ENCODE measurements around the gene KRT6A. TPM values are rescaled to one million over a fixed set of nuclear protein-coding genes. Genes with fewer than 3 reads are reported as not detected.

The KRT6A gene
- total RNA-seq, 1 experiment from 2014 or later, result 1,688 TPM

DNA sequence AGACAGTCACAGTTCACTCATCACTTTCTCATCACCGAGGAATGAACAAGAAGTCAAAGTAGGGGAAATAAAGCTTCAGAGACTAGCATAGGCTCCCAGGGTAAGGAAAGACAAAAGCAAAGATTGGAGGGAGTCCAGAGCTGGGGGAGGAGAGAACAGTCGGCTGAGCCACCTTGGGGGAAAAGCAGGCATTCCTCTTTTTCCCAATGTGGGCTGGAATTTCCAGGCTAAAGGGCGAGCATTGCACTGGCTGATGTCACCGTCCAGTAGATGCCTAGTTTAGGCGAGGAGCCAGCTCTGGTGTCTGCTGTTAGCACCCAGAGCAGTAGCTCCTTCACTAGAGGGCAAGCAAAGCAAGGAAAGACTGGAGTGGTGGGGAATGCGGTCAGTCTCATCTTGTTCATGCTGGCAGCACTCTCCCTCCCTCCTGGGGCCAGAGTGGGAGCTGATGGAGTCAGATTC lies 50.4 kb downstream of the KRT6A start:
- H3K4me1 Mint-ChIP-seq (ENCODE audit: insufficient read depth, unreplicated experiment), result peaks cover 35% of the 10 kb centered on the region
- no peaks in the 10 kb centered on the region for H3K9me3 Mint-ChIP-seq (ENCODE audit: unreplicated experiment)
- no peak overlapping the region for H3K4me3 Mint-ChIP-seq (ENCODE audit: unreplicated experiment)
- ChIA-PET CTCF (interaction anchor here (0.6 to 1.6 kb wide), 5 partner anchors 47 to 544 kb away, joined by 3 to 4 read pairs (median 3); no protein-coding TSS in a partner anchor), POLR2A (interaction anchor here (0.7 to 2.1 kb wide), 8 partner anchors 10 to 74 kb away, joined by 3 to 12 read pairs (median 3); partner anchors contain the start of gene KRT6B)
- no TSS peak for BruUV-seq (replicated peaks)
- H3K27ac Mint-ChIP-seq (ENCODE audit: low read depth, unreplicated experiment), result no peak overlapping the region
- intact Hi-C loops (cut with micrococcal nuclease), result loop anchor here (2.0 to 10.0 kb wide), 4 partner anchors 48 to 80 kb away; partner anchors contain the start of gene KRT5
- DNase-seq (ENCODE audit: unreplicated experiment), result peak; percentile 98
- no peaks in the 10 kb centered on the region for H3K27me3 Mint-ChIP-seq (ENCODE audit: insufficient read depth, unreplicated experiment)
- TF ChIP-seq, protein P1, sequence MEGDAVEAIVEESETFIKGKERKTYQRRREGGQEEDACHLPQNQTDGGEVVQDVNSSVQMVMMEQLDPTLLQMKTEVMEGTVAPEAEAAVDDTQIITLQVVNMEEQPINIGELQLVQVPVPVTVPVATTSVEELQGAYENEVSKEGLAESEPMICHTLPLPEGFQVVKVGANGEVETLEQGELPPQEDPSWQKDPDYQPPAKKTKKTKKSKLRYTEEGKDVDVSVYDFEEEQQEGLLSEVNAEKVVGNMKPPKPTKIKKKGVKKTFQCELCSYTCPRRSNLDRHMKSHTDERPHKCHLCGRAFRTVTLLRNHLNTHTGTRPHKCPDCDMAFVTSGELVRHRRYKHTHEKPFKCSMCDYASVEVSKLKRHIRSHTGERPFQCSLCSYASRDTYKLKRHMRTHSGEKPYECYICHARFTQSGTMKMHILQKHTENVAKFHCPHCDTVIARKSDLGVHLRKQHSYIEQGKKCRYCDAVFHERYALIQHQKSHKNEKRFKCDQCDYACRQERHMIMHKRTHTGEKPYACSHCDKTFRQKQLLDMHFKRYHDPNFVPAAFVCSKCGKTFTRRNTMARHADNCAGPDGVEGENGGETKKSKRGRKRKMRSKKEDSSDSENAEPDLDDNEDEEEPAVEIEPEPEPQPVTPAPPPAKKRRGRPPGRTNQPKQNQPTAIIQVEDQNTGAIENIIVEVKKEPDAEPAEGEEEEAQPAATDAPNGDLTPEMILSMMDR (IDR thresholded peaks at IDR 0.05; ENCODE audit: unreplicated experiment), result no peak
- no peaks in the 10 kb centered on the region for H3K36me3 Mint-ChIP-seq (ENCODE audit: insufficient read depth, unreplicated experiment)

DNA sequence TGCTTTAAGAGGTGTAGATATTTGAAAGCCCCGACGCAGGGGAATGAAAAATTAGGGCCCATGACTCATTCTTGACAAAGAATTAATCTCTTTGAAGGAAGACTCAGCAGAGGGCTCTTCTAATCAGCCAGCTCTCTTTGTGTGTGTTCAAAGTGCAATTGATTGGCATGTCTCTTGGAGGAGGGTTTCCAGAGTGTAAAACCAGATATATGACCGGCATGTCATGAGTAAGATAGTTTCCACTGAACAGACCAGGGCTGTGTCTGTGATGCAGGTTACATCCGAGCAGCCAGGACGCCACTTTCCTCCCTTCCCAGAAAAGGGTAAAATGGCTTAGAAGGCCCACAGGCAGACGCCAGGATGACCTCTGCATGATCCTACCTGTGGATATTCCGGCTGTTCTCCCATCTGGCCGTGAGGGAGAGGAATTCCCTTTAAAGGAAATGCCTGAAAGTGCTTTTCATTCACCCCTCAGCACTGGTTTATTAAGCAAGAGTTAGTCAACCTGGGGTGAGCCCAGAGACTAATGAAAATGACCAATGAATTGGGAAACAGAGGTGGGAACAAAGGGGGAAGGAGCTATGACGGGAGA lies 51.6 kb downstream of the KRT6A start:
- H3K4me1 Mint-ChIP-seq (ENCODE audit: insufficient read depth, unreplicated experiment), result peaks cover 47% of the 10 kb centered on the region
- TF ChIP-seq, protein P1 (IDR thresholded peaks at IDR 0.05; ENCODE audit: unreplicated experiment), result no peak
- no peak overlapping the region for H3K4me3 Mint-ChIP-seq (ENCODE audit: unreplicated experiment)
- H3K36me3 Mint-ChIP-seq (ENCODE audit: insufficient read depth, unreplicated experiment), result no peaks in the 10 kb centered on the region
- ChIA-PET POLR2A (interaction anchor here (0.6 to 2.1 kb wide), 8 partner anchors 11 to 565 kb away, joined by 3 to 12 read pairs (median 4); partner anchors contain the start of genes EIF4B, KRT6A, KRT6B and KRT6C), CTCF (interaction anchor here (1.6 kb wide), 1 partner anchor 54 kb away, joined by 4 read pairs; no protein-coding TSS in a partner anchor)
- no TSS peak for BruUV-seq (replicated peaks)
- no peaks in the 10 kb centered on the region for H3K9me3 Mint-ChIP-seq (ENCODE audit: unreplicated experiment)
- H3K27me3 Mint-ChIP-seq (ENCODE audit: insufficient read depth, unreplicated experiment), result no peaks in the 10 kb centered on the region
- DNase-seq (ENCODE audit: unreplicated experiment), result peak; percentile 93
- intact Hi-C loops (cut with micrococcal nuclease), result loop anchor here (5.0 to 10.0 kb wide), 3 partner anchors 47 to 81 kb away; partner anchors contain the start of gene KRT5
- H3K27ac Mint-ChIP-seq (ENCODE audit: low read depth, unreplicated experiment), result no peak overlapping the region

DNA sequence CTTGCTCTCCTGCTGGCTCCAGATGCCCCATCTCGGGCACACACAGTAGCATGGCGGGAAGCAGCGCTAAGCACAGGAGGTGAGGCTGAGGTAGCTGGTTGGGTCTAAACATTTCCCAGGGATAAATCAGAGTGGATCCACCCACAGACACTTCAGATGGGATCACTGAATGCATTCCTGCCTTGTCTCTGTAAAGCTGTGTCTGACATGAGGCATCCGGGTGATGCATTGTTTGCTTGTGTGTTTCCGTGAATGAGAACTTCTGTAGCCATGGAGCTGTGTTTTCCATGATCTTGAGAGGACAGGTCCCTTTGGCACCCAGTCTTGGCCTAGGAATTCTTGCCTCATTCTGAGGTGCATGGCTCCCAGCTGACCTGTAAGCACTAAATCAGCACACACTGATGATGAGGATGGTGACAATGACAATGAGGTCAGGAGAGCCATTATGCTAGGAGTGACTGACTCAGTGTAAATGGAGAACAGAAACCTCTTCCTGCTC lies 52.2 kb downstream of the KRT6A start:
- no peak overlapping the region for H3K27ac Mint-ChIP-seq (ENCODE audit: low read depth, unreplicated experiment)
- CTCF ChIA-PET, result no interaction called here
- no peaks in the 10 kb centered on the region for H3K27me3 Mint-ChIP-seq (ENCODE audit: insufficient read depth, unreplicated experiment)
- H3K4me3 Mint-ChIP-seq (ENCODE audit: unreplicated experiment), result no peak overlapping the region
- intact Hi-C loops (cut with micrococcal nuclease), result loop anchor here (5.0 to 10.0 kb wide), 3 partner anchors 46 to 81 kb away; partner anchors contain the start of gene KRT5
- peak; percentile 44 for DNase-seq (ENCODE audit: unreplicated experiment)
- H3K9me3 Mint-ChIP-seq (ENCODE audit: unreplicated experiment), result no peaks in the 10 kb centered on the region
- POLR2A ChIA-PET, result interaction anchor here (0.6 to 1.4 kb wide), 4 partner anchors 33 to 53 kb away, joined by 3 to 6 read pairs (median 3); partner anchors contain the start of genes KRT6A and KRT6C
- H3K4me1 Mint-ChIP-seq (ENCODE audit: insufficient read depth, unreplicated experiment), result peaks cover 48% of the 10 kb centered on the region
- no TSS peak for BruUV-seq (replicated peaks)
- no peaks in the 10 kb centered on the region for H3K36me3 Mint-ChIP-seq (ENCODE audit: insufficient read depth, unreplicated experiment)
- TF ChIP-seq, protein P1 (IDR thresholded peaks at IDR 0.05; ENCODE audit: unreplicated experiment), result no peak

DNA sequence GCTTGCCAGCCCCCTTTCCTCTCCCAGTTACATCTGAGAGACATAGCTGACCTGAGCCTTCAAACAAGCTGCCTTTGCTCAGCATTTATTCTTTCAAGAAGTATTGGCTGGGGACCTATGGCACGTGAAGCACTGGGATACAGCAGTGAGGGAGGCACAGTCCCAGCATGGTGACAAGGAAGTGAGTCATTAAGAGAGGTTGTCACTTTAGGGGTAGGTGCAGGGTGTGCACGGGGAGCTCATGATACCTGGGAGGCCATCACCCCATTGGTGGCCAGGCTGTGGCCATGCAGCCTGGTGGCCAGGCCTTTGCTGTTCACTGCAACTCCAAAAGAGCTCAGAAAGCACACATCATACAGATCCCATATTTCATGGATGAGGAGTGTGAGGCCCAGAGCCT lies 53.2 kb downstream of the KRT6A start:
- intact Hi-C loops (cut with micrococcal nuclease), result loop anchor here (5.0 to 10.0 kb wide), 3 partner anchors 45 to 82 kb away; partner anchors contain the start of gene KRT5
- no peaks in the 10 kb centered on the region for H3K36me3 Mint-ChIP-seq (ENCODE audit: insufficient read depth, unreplicated experiment)
- no peak overlapping the region for H3K4me3 Mint-ChIP-seq (ENCODE audit: unreplicated experiment)
- TF ChIP-seq, protein P1 (IDR thresholded peaks at IDR 0.05; ENCODE audit: unreplicated experiment), result no peak
- BruUV-seq (replicated peaks), result no TSS peak
- H3K9me3 Mint-ChIP-seq (ENCODE audit: unreplicated experiment), result no peaks in the 10 kb centered on the region
- ChIA-PET CTCF (interaction anchor here (0.6 kb wide), 1 partner anchor 439 kb away, joined by 4 read pairs; no protein-coding TSS in a partner anchor), POLR2A (interaction anchor here (0.9 to 1.0 kb wide), 2 partner anchors 38 to 72 kb away, joined by 3 read pairs; no protein-coding TSS in a partner anchor)
- H3K27ac Mint-ChIP-seq (ENCODE audit: low read depth, unreplicated experiment), result no peak overlapping the region
- peaks cover 50% of the 10 kb centered on the region for H3K4me1 Mint-ChIP-seq (ENCODE audit: insufficient read depth, unreplicated experiment)
- no peak for DNase-seq (ENCODE audit: unreplicated experiment)
- H3K27me3 Mint-ChIP-seq (ENCODE audit: insufficient read depth, unreplicated experiment), result no peaks in the 10 kb centered on the region
